ENCODE data around the gene DLX3. TPM values are rescaled to one million over a fixed set of nuclear protein-coding genes. Genes with fewer than 3 reads are reported as not detected.

DLX3 gene
- total RNA-seq, 1 donor from 2014 or later: 0.12 TPM

- DNase-seq: no peak
- peaks cover 41% of the 10 kb centered on the region for H3K27me3 Mint-ChIP-seq
- H3K4me1 Mint-ChIP-seq: peaks cover 9% of the 10 kb centered on the region
- H3K4me3 Mint-ChIP-seq: no peak overlapping the region
- H3K27ac Mint-ChIP-seq: no peak overlapping the region
- intact Hi-C loops (cut with micrococcal nuclease): no loop called here
- peaks cover 2% of the 10 kb centered on the region for H3K36me3 Mint-ChIP-seq (ENCODE audit: low read depth)
- no peaks in the 10 kb centered on the region for H3K9me3 Mint-ChIP-seq
Measured at GRCh38 chr17:49959183-49959935, 35.7 kb downstream of the DLX3 start.

DNA sequence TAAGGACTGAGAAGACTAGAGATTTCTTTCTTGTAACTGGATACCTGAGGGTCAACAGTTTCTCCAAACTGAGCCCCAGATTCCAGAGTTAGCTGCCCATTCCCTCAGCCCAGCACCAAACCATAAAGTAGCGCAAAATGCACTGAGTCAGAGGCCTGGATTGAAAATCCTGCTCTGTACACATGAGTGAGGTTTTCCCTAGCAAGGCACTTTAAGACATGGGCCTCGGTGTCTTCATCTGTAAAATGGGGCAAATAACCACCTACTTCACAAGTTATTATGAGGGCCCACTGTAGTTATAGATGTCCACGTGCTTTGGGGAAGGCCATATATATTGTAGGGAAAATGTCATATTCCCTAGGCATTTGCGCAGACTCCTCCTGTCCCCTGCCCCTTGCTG lies 36.3 kb downstream of the DLX3 start:
- Mint-ChIP-seq H3K9me3 (no peaks in the 10 kb centered on the region), H3K36me3 (ENCODE audit: low read depth) (peaks cover 2% of the 10 kb centered on the region), H3K27me3 (peaks cover 39% of the 10 kb centered on the region), H3K4me1 (peaks cover 4% of the 10 kb centered on the region), H3K4me3 (no peak overlapping the region), H3K27ac (no peak overlapping the region)
- no peak for DNase-seq
- intact Hi-C loops (cut with micrococcal nuclease): no loop called here

- no peaks in the 10 kb centered on the region for H3K9me3 Mint-ChIP-seq
- H3K36me3 Mint-ChIP-seq (ENCODE audit: low read depth): no peaks in the 10 kb centered on the region
Measured at GRCh38 chr17:49957350-49957749, 37.7 kb downstream of the DLX3 start.

GRCh38 chr17:49956780-49957179 lies 38.2 kb downstream of the DLX3 start:
- no peak overlapping the region for H3K27ac Mint-ChIP-seq
- intact Hi-C loops (cut with micrococcal nuclease): no loop called here
- H3K27me3 Mint-ChIP-seq: peaks cover 34% of the 10 kb centered on the region
- no peaks in the 10 kb centered on the region for H3K36me3 Mint-ChIP-seq (ENCODE audit: low read depth)
- H3K4me3 Mint-ChIP-seq: no peak overlapping the region
- no peaks in the 10 kb centered on the region for H3K4me1 Mint-ChIP-seq
- DNase-seq: no peak
- H3K9me3 Mint-ChIP-seq: no peaks in the 10 kb centered on the region

More at GRCh38 chr17:49957350-49957749, 37.7 kb downstream of the DLX3 start:
- Mint-ChIP-seq H3K27ac (no peak overlapping the region), H3K27me3 (peaks cover 34% of the 10 kb centered on the region), H3K4me3 (no peak overlapping the region), H3K4me1 (no peaks in the 10 kb centered on the region)
- no peak for DNase-seq
- intact Hi-C loops (cut with micrococcal nuclease): no loop called here

- Mint-ChIP-seq H3K9me3 (no peaks in the 10 kb centered on the region), H3K27ac (no peak overlapping the region), H3K4me3 (no peak overlapping the region), H3K36me3 (ENCODE audit: low read depth) (no peaks in the 10 kb centered on the region), H3K27me3 (peaks cover 33% of the 10 kb centered on the region), H3K4me1 (no peaks in the 10 kb centered on the region)
- intact Hi-C loops (cut with micrococcal nuclease): no loop called here
- no peak for DNase-seq
Measured at GRCh38 chr17:49955157-49955556, 39.9 kb downstream of the DLX3 start.

GRCh38 chr17:49952912-49953497 lies 42.0 kb downstream of the DLX3 start:
- H3K9me3 Mint-ChIP-seq: no peaks in the 10 kb centered on the region
- H3K27ac Mint-ChIP-seq: no peak overlapping the region
- H3K36me3 Mint-ChIP-seq (ENCODE audit: low read depth): no peaks in the 10 kb centered on the region
- H3K4me3 Mint-ChIP-seq: no peak overlapping the region
- intact Hi-C loops (cut with micrococcal nuclease): loop anchor here (1.0 kb wide), 1 partner anchor 45 kb away; no protein-coding TSS in a partner anchor
- peaks cover 42% of the 10 kb centered on the region for H3K27me3 Mint-ChIP-seq
- DNase-seq: no peak
- no peaks in the 10 kb centered on the region for H3K4me1 Mint-ChIP-seq

DNA sequence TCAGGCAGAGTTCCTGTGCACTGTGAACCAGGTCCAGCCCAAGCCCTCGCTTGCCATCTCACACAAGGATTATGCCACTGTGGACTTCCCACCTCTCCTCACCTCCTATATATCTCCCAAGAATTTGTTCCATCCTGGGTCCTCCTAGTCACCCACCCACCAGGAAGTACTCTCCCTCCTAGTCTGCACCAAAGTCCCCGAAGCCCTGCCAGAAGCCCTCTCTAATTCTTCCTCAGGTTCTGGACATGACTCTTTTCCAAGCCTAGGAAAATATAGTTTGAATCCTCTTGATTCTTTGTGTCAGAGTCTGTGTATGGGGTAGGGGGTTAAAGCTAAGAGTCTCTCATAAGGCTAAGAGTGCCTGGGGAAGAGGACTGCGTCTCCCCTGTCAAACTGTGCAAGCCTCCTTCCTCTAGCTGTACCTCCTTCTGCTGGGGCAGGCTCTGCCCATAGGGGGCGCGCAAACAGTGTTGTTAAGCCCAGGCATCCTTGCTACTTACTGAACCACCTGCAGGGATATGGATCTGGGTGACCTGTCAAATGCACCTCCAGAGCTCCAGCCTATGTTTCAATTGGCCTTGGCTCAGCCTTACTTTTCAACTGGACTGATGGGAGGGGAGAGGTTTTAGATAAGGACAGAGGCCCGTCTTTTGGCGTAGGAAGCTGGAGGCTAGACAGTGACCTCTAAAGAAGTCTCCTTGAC lies 42.7 kb downstream of the DLX3 start:
- no peaks in the 10 kb centered on the region for H3K9me3 Mint-ChIP-seq
- no peaks in the 10 kb centered on the region for H3K36me3 Mint-ChIP-seq (ENCODE audit: low read depth)
- no peak overlapping the region for H3K4me3 Mint-ChIP-seq
- H3K27me3 Mint-ChIP-seq: peaks cover 42% of the 10 kb centered on the region
- intact Hi-C loops (cut with micrococcal nuclease): loop anchor here (1.0 kb wide), 1 partner anchor 46 kb away; no protein-coding TSS in a partner anchor
- H3K4me1 Mint-ChIP-seq: no peaks in the 10 kb centered on the region
- DNase-seq: peak; percentile 94
- no peak overlapping the region for H3K27ac Mint-ChIP-seq

DNA sequence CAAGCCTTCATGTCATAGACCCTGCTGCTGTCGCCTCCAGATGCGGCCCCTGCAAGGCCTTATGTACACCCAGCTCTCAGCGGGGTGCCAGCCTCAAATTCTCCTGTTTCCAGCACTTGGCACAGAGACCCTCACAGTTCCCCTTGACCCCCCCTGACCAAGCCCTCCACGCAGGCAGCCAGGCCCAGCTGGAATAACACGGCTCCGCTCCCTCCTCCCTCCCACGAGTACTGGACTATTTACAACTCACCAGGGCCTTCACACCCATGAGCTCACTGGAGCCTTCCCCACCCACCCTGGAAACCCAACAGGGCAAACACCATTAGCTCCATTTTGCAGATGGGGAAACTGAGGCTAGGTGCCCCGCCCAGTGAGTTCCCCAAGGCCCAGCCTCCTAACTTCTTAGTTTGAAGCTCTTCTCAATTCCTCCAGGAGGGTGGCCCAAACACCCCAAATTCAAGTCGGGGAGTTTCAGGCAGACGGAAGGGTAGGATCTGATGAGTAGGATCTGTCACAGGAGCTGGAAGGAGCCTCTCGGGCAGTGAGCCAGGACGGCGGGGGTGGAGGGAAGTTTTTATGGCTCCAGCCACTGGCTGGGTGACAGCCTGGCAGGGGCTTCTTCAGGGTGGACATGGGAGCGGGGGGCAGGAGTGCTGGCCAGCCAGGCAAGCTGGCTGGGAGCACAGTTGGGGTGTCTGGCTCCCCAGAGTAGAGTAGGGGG lies 43.5 kb downstream of the DLX3 start:
- DNase-seq: no peak
- Mint-ChIP-seq H3K4me3 (no peak overlapping the region), H3K27me3 (peaks cover 41% of the 10 kb centered on the region), H3K9me3 (no peaks in the 10 kb centered on the region), H3K27ac (no peak overlapping the region), H3K4me1 (no peaks in the 10 kb centered on the region), H3K36me3 (ENCODE audit: low read depth) (no peaks in the 10 kb centered on the region)
- intact Hi-C loops (cut with micrococcal nuclease): loop anchor here (1.0 kb wide), 1 partner anchor 47 kb away; no protein-coding TSS in a partner anchor

DNA sequence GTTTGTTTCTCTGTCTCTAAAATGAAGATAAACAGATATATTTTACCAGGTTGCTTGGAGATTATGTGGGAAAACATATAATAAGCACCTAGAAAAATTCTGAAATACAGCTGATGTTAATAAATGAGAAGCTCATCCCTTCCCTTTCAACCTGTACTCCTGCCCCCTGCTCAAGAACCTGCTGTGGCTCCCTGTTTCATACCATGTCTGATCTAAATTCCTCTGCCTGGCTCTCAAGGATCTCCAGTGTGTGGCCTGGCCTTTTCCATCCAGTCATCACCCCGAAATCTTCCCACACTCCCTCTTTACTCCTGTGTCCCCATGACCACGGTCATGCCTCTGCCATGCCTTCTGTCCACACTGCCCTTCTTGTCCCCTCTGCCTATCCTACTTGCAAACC lies 45.4 kb downstream of the DLX3 start:
- Mint-ChIP-seq H3K27me3 (peaks cover 42% of the 10 kb centered on the region), H3K4me3 (no peak overlapping the region), H3K4me1 (no peaks in the 10 kb centered on the region), H3K27ac (no peak overlapping the region), H3K36me3 (ENCODE audit: low read depth) (no peaks in the 10 kb centered on the region), H3K9me3 (no peaks in the 10 kb centered on the region)
- intact Hi-C loops (cut with micrococcal nuclease): no loop called here
- DNase-seq: no peak

DNA sequence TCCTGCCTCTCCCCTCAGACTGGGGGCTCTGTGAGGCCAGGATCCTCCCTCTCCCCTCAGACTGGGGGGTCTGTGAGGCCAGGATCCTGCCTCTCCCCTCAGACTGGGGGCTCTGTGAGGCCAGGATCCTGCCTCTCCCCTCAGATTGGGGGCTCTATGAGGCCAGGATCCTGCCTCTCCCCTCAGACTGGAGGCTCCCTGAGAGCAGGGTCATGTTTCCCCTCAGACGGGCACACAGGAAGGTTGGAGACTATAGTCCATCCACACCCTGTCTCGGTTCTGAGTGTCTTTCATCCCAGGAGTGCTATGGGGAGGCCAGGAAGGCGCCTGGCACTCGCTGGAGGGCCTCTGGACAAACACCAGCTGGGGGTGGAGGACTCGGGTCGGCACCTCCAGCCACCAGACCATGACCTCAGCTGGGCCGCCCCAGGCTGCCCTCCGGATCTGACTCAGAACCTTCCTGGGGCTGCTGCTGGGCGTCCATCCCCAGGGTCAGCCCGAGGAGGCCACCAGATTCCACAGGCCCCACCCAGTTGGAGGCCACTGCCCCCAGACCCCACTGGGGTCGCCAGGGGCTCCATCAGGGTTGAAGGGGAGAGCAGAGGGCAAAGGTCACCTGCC lies 48.0 kb downstream of the DLX3 start:
- Mint-ChIP-seq H3K27ac (no peak overlapping the region), H3K4me3 (no peak overlapping the region), H3K27me3 (peaks cover 43% of the 10 kb centered on the region), H3K36me3 (ENCODE audit: low read depth) (no peaks in the 10 kb centered on the region), H3K4me1 (no peaks in the 10 kb centered on the region), H3K9me3 (no peaks in the 10 kb centered on the region)
- intact Hi-C loops (cut with micrococcal nuclease): no loop called here
- DNase-seq: no peak

DNA sequence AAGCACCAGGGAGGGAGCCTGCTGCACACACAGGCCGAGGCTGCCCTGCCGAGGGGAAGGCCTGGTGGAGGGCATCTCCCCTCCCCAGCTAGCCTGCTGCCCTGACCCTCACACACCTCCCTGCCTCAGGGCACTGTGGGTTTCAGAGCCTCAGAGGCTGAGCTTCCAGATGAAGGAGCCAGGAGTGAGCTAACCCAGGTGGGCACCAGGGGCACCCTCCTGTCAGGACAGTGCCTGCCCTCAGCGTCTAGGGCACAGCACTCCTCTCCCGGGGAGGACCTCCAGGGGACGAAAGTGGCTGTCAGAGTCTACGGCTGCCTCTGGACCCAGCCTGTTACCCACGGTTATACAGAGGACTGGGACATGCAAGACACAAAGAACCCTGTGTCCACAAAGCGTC lies 48.8 kb downstream of the DLX3 start:
- H3K4me1 Mint-ChIP-seq: no peaks in the 10 kb centered on the region
- H3K4me3 Mint-ChIP-seq: no peak overlapping the region
- H3K27me3 Mint-ChIP-seq: peaks cover 42% of the 10 kb centered on the region
- no peak for DNase-seq
- H3K27ac Mint-ChIP-seq: no peak overlapping the region
- no peaks in the 10 kb centered on the region for H3K36me3 Mint-ChIP-seq (ENCODE audit: low read depth)
- H3K9me3 Mint-ChIP-seq: no peaks in the 10 kb centered on the region
- intact Hi-C loops (cut with micrococcal nuclease): no loop called here

DNA sequence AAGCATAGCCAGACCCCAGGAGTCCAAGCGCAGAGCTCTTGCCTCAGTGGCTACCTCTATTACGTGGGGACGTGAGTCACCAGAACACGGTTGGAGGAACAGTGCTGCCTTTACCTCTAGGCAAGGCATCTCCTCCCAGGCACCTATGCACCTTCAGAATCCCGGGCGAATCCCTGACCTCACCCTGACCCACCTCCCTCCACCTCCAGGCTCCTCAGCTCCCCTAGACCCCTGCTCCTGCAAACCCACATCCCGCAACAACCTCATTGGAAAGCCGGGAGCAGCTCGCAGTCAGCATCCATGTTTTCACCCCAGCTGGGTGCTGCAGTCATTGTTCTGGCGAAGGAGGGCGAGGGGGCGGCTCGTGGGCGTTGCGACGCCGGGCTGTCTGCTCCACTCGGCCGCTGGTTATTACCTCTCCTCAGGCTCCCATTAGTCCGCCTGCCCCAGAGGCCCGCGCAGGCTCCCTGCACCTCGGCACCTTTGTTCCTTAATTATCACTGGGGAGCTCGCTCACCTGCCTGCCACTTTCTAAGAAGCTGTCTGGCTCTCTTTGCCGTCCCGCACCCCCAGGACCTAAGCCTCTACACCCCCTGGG lies 50.7 kb downstream of the DLX3 start:
- H3K9me3 Mint-ChIP-seq: no peaks in the 10 kb centered on the region
- H3K27ac Mint-ChIP-seq: no peak overlapping the region
- DNase-seq: no peak
- no peaks in the 10 kb centered on the region for H3K36me3 Mint-ChIP-seq (ENCODE audit: low read depth)
- H3K4me1 Mint-ChIP-seq: no peaks in the 10 kb centered on the region
- no peak overlapping the region for H3K4me3 Mint-ChIP-seq
- H3K27me3 Mint-ChIP-seq: peaks cover 39% of the 10 kb centered on the region
- intact Hi-C loops (cut with micrococcal nuclease): no loop called here

GRCh38 chr17:49942947-49943346 lies 52.1 kb downstream of the DLX3 start:
- Mint-ChIP-seq H3K27me3 (peaks cover 42% of the 10 kb centered on the region), H3K9me3 (no peaks in the 10 kb centered on the region), H3K27ac (no peak overlapping the region), H3K4me3 (no peak overlapping the region), H3K4me1 (no peaks in the 10 kb centered on the region), H3K36me3 (ENCODE audit: low read depth) (no peaks in the 10 kb centered on the region)
- no peak for DNase-seq
- intact Hi-C loops (cut with micrococcal nuclease): no loop called here
